A549 treated with Hydrocortisone at 1 μM for 4 hours (cell line): Measurements from ENCODE around the gene BLOC1S6. TPM values are rescaled to one million over a fixed set of nuclear protein-coding genes. Genes with fewer than 3 reads are reported as not detected.

Source experiments
- total RNA-seq: library from RNA; stranded (reverse); fragments of 200-300 nt; extraction: Qiagen RNA extraction; gene quantifications from 5 replicates; pipeline ENCODE4 v1.2.3, GENCODE V29; 2022

The BLOC1S6 gene, protein sequence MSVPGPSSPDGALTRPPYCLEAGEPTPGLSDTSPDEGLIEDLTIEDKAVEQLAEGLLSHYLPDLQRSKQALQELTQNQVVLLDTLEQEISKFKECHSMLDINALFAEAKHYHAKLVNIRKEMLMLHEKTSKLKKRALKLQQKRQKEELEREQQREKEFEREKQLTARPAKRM
- 15.0 to 28.4 TPM (median 17.8 TPM) in 5 replicates for total RNA-seq

DNA sequence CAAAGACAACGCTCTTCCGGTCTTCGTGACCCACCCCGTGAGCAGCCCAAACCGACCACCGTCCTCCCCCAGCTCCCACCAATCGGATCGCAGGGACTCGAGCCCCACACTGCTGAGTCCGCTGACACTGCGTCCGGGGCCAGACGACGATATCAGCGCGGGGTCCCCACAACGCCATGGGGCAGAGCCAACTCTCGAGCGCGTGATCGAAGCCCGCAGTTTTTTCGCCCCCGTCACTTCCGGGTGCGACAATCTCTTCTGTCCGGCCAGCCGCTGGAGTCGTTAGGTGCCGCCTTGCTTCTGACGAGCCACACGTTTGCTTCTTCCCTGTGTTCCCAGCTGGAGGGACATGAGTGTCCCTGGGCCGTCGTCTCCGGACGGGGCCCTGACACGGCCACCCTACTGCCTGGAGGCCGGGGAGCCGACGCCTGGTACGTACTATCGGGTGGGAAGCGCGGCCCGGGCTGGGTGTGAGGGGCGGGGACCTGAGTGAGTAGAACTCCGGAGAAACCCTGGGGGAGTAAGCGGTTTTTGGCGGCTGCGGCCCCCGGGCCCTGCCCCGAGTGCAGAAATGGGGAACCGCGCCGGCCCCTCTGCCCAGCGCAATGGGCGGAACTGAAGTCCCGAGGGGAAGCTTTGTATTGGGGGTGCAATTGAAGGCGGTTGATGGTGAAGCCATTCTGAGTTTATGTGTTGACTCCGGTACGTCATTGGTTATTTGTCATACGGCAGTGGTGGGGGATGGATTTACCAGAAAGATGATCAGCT lies at the start of gene BLOC1S6:
BLOC1S6 (plus strand) TSS at position 285 of the 768 bp plus-strand sequence; CDS start at position 350, 65 bp downstream.

GRCh38 chr15:45634432-45635190 lies 47.4 kb downstream of the BLOC1S6 start, which contains the start of gene SQOR:
TSS of gene SQOR (plus strand) at chr15:45635029. CDS start at chr15:45658924, 23,895 bp downstream.

Other genes with a start within 250 kb of the BLOC1S6 start
- gene GATM, start 208.8 kb upstream of the BLOC1S6 start, total RNA-seq = 1.8 to 3.2 TPM (median 2.4 TPM) in 5 replicates
- gene SLC30A4, start 64.6 kb upstream of the BLOC1S6 start, total RNA-seq = 1.6 to 2.4 TPM (median 1.6 TPM) in 5 replicates
- gene SQOR, start 47.6 kb downstream of the BLOC1S6 start, total RNA-seq = 78.3 to 82.0 TPM (median 78.9 TPM) in 5 replicates